ENCODE results near the gene VSIR.

The VSIR gene

DNA sequence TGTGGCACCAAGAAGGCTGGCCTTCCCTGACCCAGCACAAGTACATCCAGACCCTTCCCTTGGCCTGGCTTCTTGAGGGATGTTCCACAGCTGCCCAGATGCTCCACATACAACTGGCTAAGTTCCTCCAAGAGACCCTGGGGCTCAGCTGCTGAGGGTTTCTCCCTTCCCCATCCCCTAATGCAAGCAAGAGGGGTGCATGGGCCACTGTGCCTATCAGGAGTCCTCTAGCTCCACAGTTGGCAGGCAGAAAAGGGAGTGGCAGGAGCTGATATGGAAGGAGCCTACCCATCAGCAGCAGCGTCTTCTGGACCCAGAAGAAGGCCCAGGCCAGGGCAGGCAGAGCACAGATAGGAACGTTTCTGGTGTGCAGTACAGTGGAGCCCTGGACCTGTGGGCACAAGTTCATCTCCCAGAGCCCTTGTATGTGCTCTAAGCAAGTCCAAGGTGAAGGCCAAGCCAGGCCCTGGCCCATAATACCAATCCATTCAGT, 26.2 kb downstream of the VSIR start:
- DNase-seq (ENCODE audit: low spot score): no peak

- no peak for DNase-seq (ENCODE audit: low spot score)
Measured at GRCh38 chr10:71746344-71747037, 26.8 kb downstream of the VSIR start.

- no peak for DNase-seq (ENCODE audit: low spot score)
Measured at GRCh38 chr10:71745664-71746250, 27.6 kb downstream of the VSIR start.

DNA sequence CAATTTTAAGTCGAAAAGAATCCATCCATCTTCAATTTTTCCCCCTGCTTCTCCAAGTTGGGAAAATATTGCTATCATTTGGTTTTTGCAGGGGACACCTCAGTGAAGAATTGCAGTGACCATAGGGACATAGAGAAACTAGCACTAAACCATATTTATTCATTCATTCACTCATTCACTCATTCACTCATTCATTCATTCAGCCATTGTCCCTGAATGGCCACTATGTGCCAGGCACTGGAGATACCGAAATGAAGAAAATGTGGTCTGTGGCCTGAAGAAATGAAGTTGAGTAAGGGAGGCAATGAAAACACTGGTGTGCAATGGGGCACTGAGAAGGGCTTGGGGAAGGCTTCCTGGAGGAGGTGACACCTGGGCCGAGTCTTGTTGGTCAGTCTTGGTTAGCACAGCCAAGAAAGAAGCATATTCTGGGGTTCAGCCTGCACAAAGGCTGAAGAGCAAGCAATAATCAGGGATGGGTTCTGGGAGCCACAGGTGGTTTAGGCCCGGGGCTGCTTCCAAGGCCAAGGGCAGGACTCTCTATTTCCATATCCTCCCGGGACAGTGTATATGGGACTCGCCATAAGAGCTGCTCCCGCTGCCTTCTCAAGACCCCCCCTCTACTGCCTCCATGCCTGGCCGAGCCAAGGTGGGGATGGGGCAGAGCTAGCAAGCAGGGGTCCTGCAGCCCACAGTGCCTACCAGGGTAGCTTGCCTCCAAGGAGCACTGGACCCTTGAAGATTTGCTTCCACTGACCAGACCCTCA, 28.2 kb downstream of the VSIR start:
- DNase-seq (ENCODE audit: low spot score): no peak

DNA sequence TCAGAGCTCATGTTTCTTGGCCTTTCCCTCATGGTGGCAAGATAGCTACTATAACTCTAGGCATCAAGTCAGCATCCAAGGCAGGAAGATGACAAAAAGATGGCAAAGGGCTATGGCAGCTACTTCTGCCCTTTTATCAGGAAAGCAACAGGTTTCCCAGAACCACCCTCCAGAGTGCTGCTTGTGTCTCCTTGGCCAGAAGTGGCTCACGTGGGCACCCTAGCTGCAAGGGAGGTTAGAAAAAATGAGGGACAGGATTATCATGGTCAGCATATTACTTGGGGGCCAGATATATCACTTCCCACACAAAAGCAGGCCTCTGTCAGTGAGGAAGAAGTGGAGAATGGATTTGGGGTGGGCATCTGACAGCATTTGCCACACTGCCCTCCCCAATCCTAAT, 29.5 kb downstream of the VSIR start:
- no peak for DNase-seq (ENCODE audit: low spot score)

DNA sequence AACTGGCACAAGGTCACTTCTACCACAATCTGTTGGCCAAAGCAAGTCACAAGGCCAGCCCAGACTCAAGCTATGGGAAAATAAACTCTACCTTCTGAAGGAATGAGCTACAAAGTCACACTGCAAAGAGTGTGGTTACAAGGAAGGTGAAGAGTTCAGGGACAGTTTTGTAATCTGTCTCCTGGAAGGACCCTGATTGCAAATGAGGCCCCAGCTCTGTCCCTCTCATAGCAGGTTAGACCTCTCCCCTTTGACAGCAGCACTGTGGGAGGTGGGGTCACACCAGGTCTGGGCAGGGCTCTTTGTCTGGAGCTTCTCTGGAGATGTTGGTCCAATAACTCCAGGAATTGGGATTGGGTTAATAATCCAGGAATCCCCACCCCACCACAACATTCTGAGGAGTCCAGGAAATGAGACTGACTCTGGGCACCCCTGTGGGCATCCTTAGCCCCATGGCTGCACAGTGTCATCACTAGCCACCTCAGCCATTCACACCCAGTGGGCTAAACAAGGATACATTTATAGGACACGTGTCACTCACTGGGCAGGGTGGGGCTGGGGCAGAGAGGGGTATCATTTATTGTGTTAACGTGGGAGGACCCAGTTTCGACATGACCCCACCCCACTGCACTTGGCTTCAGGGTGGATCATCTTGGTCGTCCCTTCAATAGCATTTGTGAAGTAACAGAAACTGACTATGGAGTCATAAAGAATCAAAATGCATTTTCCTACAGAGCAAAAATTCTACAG, 30.1 kb downstream of the VSIR start:
- DNase-seq (ENCODE audit: low spot score): no peak

DNA sequence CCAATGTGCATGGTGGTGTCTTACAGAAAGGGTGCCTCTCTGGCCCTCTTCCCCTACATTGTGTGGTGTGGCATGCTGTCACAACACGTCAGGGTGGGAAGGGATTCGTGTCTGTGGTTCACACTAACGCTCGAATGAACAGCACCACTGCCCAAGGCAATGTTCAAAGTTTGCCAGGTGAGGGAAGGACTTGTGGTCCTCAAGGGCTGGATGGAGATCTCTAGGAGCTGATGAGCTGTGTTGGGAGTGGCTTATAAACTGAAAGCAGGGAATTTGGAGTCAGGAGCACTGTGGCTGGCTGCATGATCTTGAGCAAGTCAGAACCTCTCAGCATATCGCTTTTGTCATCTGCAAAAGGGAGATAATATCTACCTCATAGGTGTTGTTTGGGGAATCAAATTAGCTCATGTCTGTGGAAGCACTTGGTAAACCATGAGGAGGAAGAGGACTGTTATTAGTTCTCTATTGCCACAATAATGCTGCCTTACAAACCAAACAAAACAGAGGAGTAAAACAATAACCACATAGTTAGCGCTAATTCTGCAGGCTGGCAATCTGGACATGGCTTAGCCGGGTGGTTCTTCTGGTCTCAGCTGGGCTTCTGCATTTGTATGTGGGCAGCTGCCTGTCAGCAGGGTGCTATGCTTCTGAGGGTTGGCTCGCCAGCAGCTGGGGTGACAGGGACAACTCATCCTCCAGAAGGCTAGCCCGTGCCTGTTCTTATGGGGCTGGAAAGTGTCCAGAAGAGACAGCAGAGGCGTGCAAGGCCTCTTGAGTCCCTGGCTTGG, 30.8 kb downstream of the VSIR start:
- no peak for DNase-seq (ENCODE audit: low spot score)

GRCh38 chr10:71741671-71742070, 31.6 kb downstream of the VSIR start:
- DNase-seq (ENCODE audit: low spot score): no peak

GRCh38 chr10:71741029-71741428, 32.3 kb downstream of the VSIR start:
- no peak for DNase-seq (ENCODE audit: low spot score)

- DNase-seq (ENCODE audit: low spot score): no peak
Measured at GRCh38 chr10:71740069-71740653, 33.2 kb downstream of the VSIR start.

DNA sequence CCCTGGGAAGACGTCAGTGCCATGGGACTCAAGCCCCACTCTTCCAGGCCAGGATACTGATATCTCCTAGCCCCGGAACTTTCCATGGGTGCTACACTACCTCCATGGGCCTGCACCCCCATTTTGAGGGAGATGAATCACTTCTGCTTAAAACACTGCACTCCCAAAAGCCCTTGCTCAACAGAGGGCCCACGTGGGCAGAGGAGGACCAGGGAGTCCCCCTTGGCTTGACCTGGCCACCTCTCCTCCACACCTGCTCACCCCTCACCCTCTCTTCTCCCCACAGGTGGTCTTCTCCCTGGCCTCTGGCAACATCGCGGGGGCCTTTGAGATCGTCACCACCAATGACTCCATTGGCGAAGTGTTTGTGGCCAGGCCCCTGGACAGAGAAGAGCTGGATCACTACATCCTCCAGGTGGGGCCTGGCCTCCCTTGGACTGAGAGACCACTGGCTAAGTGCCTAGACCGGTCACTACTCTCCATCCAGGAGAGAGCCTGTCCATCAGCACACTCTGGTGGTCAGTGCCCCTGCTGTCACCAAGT, 33.9 kb downstream of the VSIR start:
- DNase-seq (ENCODE audit: low spot score): no peak

DNA sequence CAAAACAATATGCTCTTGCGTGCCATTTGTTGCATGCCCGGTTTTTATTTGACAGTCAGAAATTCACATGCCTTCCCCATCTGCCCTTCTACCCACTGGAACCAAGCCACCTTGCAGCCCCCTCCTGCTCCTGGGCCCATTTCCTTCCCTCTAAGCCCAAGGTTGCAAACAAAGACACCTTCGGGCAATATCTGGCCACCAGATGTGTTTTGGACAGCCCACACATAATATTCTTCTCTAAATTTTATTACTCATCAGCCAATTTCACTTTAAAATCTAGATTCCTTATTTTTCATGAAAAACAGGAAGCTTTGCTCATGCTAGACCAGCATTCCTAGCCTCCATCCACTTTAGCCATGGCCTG, 35.5 kb downstream of the VSIR start:
- no peak for DNase-seq (ENCODE audit: low spot score)

DNA sequence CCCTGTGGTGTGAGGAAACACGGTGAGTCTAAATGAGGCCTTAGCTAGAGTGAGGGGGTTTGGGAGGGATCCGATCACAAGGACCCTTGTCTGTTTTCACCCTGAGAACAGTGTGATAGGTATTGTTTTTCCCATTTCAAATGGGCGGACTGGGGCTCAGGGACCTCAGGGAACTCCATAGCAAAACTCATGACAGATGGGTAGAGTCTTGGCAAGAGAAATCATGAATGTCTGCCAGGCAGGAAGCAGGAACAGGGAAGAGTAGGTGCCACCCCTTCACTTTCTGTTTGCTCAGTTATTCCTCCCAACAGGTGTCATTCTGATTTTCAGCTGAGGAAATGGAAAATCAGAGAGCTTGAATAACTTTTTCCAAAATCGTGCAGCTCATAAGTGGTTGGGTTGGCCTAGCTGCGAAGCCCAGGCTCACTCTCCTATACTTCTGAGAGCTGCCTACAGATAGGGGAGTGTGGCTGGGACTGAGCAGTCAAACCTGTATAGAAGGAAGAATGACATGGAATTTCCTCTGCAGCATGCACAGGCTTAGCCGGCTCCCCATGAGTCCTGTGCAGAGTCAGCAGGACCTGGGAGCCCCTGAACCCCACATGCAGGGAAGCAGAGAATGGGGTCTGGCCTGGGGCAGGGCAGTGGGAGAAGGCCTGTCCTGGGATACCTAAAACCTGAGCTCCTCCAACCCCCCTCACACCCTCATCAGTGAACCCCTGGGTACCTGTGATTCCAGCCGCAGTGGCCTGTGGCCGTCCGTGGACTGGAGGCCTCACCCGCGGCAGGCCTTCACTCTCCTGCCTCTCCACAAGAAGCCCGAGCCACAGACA, 36.1 kb downstream of the VSIR start:
- DNase-seq (ENCODE audit: low spot score): no peak

DNA sequence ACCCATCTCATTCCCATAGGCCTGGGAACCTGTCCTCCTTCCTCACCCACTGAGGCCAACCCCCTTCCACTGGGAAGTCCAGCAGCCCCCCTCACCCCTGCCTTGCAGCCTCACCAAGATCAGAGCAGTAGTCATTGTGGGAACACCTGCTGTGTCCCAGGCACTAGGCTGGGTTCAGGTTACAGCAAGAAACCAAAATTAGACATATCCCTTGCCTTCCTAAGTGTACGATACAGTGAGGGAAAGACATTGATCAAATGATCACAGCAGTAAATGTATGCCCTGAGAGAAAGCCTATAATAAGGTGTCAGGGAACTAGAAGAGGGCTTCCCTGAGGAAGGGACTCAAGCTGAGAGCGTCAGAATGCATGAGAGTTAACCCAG, 36.8 kb downstream of the VSIR start:
- no peak for DNase-seq (ENCODE audit: low spot score)

DNA sequence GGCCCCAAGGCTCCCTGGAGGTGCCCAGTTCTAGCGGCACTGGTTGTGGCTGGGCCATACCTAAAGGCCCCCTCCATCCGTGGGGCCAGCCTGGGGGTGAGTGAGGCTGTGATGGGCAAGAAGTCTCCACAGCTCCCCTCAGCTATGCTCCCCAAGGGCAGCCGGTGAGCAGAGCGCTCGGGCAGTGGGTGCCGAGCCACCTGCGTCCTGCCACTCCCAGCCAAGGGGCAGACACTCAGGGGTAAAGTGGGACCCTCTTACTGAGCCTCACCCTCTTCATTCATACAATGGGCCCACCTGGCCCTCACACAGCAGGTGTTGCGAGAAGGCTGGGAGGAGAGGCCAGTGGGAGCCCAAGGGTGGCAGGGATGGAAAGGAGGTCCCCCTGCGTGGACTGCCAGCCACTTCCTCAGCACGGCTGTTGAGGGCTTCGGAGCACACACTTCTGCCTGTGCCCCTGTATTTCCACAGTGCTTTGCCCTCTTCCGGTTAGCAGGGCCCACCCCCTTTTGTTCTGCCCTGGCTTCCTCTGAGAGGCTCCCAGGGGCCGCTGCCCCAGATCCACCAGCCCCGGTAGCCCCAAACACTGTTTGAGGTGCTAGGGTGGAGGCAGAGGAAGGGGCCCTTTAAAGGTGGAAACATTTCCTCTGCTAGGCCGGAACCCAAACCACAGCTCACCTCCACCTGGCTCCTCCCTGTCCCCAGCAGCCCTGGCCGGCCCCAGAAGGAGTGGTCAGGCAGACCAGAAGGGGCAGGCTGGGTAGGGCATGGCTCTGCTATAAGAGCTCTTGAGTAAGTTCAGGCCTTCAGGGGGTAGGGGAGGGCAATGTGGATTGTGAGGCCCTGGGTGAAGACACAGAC, 37.4 kb downstream of the VSIR start:
- DNase-seq (ENCODE audit: low spot score): no peak

DNA sequence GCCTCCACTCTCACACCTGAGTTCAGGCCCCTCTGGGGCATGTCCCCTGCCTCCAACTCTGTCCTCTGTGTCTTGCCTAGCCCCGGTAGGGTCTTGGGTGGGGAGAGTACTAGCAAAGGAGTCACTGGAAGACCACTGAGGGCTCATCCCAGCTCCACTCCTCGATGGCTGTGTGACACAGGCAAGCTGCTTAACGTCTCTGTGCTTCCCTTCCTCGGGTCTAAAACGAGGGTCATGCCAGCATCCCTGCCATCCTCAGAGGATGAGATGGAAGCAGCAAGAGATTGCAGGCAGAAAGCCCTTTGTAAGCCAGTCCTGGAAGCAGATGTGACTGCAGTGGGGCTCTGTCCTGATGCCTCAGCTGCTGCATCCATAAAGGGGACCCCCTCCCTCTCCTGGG, 38.5 kb downstream of the VSIR start:
- no peak for DNase-seq (ENCODE audit: low spot score)

DNA sequence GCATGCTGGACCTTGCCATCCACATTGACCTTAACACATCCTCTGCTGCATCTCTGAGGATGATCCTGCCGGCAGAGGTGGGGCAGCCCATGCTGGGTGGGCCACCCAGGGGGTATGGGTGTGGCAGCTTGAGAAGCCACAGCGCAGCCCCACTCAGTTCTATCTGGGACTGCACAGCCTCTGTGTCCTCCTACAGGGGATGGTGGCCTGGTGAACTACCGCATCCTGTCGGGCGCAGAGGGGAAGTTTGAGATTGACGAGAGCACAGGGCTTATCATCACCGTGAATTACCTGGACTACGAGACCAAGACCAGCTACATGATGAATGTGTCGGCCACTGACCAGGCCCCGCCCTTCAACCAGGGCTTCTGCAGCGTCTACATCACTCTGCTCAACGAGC, 41.5 kb downstream of the VSIR start:
- no peak for DNase-seq (ENCODE audit: low spot score)

DNA sequence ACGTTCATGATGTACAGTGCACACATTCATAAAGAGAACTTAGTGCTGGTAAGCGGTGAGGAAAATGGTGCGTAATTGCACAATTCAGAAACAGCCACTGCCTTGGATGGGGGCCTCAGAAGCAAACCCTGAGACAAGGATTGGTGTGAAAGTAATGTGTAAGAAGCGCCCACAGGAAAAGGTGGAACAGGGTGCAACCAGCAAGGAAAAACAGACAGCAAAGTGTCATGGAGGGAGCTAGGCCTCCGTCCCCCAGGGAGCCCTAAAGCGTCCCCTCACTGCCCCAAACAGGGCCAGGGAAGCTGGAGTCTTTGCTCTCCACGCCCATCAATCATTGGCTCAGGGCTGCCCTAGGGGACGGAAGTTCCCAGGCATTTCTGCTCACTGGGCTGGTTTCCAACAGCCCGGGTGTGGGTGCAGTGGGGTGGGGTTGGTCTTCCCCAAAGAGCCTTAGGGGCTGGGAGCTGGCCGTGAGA, 44.1 kb downstream of the VSIR start:
- DNase-seq (ENCODE audit: low spot score): no peak
